HG03060 (cell line): ENCODE measurements around the gene PCDHB12.
"Not testable (repeated sequence)": the region's sequence is repeated elsewhere in the genome, so short reads cannot be mapped to it uniquely, and the experiment has no call there.

Experiments used
- ATAC-seq: cut with Tn5 transposase; IDR thresholded peaks from one replicate; pipeline ENCODE4 v1.9.1; 2021; ENCODE audit warnings: low read depth, moderate number of reproducible peaks; ENCODE audit not compliant: unreplicated experiment

Gene PCDHB12

DNA sequence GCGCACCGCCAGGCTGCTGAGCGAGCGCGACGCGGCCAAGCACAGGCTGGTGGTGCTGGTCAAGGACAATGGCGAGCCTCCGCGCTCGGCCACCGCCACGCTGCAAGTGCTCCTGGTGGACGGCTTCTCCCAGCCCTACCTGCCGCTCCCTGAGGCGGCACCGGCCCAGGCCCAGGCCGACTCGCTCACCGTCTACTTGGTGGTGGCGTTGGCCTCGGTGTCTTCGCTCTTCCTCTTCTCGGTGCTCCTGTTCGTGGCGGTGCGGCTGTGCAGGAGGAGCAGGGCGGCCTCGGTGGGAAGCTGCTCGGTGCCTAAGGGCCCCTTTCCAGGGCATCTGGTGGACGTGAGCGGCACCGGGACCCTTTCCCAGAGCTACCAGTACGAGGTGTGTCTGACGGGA lies 6.9 kb upstream of the PCDHB12 start:
- ATAC-seq = not testable (repeated sequence)

DNA sequence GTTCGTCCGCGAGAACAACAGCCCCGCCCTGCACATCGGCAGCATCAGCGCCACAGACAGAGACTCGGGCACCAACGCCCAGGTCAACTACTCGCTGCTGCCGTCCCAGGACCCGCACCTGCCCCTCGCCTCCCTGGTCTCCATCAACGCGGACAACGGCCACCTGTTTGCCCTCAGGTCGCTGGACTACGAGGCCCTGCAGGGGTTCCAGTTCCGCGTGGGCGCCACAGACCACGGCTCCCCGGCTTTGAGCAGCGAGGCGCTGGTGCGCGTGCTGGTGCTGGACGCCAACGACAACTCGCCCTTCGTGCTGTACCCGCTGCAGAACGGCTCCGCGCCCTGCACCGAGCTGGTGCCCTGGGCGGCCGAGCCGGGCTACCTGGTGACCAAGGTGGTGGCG lies 1.8 kb downstream of the PCDHB12 start:
- not testable (repeated sequence) for ATAC-seq

DNA sequence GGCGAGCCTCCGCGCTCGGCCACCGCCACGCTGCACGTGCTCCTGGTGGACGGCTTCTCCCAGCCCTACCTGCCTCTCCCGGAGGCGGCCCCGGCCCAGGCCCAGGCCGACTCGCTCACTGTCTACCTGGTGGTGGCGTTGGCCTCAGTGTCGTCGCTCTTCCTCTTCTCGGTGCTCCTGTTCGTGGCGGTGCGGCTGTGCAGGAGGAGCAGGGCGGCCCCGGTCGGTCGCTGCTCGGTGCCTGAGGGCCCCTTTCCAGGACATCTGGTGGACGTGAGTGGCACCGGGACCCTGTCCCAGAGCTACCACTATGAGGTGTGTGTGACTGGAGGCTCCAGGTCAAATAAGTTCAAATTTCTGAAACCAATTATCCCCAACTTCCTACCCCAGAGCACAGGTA lies 2.3 kb downstream of the PCDHB12 start:
- ATAC-seq = not testable (repeated sequence)

DNA sequence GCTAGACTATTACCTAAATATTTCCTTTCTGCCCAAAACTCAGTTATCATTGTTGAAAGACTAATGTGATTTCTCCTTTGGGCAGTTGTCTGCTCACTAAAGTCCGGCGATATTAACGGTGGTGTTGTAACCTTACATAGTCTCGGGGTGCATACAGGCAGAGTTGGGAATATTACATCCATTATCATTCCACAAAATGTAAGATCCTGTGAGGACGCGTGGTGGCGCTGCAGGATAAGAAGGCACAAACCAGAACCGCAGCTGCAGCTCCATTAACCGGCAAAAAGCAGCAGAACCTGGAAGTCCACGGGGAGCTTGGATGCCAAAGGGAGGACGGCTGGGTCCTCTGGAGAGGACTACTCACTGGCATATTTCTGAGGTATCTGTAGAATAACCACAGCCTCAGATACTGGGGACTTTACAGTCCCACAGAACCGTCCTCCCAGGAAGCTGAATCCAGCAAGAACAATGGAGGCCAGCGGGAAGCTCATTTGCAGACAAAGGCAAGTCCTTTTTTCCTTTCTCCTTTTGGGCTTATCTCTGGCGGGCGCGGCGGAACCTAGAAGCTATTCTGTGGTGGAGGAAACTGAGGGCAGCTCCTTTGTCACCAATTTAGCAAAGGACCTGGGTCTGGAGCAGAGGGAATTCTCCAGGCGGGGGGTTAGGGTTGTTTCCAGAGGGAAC lies 5.3 kb downstream of the PCDHB12 start, which contains the start of gene PCDHB13:
Gene PCDHB13, plus strand, starts transcription at position 264 of the 684 bp plus-strand sequence. Its CDS starts 205 bp downstream, at position 469.
- not testable (repeated sequence) for ATAC-seq

GRCh38 chr5:141214583-141214982 lies 6.1 kb downstream of the PCDHB12 start:
- ATAC-seq = not testable (repeated sequence)

DNA sequence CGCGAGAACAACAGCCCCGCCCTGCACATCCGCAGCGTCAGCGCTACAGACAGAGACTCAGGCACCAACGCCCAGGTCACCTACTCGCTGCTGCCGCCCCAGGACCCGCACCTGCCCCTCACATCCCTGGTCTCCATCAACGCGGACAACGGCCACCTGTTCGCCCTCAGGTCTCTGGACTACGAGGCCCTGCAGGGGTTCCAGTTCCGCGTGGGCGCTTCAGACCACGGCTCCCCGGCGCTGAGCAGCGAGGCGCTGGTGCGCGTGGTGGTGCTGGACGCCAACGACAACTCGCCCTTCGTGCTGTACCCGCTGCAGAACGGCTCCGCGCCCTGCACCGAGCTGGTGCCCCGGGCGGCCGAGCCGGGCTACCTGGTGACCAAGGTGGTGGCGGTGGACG lies 7.0 kb downstream of the PCDHB12 start:
- ATAC-seq = not testable (repeated sequence)

- not testable (repeated sequence) for ATAC-seq
These were observed 7.5 kb downstream of the PCDHB12 start for GRCh38 chr5:141216035-141216434.

GRCh38 chr5:141223112-141223783 lies 14.7 kb downstream of the PCDHB12 start, which contains the start of gene PCDHB14:
PCDHB14 (plus strand) TSS chr5:141223343; CDS start chr5:141223506, 163 bp downstream.
- no peak for ATAC-seq

DNA sequence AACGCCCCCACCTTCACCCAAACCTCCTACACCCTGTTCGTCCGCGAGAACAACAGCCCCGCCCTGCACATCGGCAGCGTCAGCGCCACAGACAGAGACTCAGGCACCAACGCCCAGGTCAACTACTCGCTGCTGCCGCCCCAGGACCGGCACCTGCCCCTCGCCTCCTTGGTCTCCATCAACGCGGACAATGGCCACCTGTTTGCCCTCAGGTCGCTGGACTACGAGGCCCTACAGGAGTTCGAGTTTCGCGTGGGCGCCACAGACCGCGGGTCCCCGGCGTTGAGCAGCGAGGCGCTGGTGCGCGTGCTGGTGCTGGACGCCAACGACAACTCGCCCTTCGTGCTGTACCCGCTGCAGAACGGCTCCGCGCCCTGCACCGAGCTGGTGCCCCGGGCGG lies 16.3 kb downstream of the PCDHB12 start:
- ATAC-seq = not testable (repeated sequence)

GRCh38 chr5:141225421-141225820 lies 16.9 kb downstream of the PCDHB12 start:
- ATAC-seq = not testable (repeated sequence)

- ATAC-seq = no peak
These were observed 25.7 kb downstream of the PCDHB12 start for GRCh38 chr5:141234109-141234667.

GRCh38 chr5:141235922-141236321 lies 27.4 kb downstream of the PCDHB12 start:
- not testable (repeated sequence) for ATAC-seq

GRCh38 chr5:141236516-141237313 lies 28.2 kb downstream of the PCDHB12 start:
- ATAC-seq = no peak

- ATAC-seq = no peak
These were observed 33.0 kb downstream of the PCDHB12 start for GRCh38 chr5:141241496-141241895.

DNA sequence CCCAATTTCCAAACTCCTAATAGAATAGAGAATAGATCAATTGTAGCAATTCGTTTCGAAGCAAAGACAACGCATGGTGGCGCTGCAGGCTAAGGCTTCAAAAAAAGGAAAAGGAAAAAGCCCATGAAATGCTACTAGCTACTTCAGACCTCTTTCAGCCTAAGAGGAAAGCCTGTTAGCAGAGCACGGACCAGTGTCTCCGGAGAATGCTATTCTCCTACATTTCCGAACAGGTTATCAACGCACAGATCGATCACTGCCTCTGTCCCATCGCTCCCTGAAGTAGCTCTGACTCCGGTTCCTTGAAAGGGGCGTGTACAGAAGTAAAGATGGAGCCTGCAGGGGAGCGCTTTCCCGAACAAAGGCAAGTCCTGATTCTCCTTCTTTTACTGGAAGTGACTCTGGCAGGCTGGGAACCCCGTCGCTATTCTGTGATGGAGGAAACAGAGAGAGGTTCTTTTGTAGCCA lies 36.8 kb downstream of the PCDHB12 start, which contains the start of gene PCDHB15:
Gene PCDHB15, plus strand, starts transcription at position 146 of the 468 bp plus-strand sequence. Its CDS starts 184 bp downstream, at position 330.
- ATAC-seq = no peak

DNA sequence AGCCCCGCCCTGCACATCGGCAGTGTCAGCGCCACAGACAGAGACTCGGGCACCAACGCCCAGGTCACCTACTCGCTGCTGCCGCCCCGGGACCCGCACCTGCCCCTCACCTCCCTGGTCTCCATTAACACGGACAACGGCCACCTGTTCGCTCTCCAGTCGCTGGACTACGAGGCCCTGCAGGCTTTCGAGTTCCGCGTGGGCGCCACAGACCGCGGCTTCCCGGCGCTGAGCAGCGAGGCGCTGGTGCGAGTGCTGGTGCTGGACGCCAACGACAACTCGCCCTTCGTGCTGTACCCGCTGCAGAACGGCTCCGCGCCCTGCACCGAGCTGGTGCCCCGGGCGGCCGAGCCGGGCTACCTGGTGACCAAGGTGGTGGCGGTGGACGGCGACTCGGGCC lies 38.5 kb downstream of the PCDHB12 start:
- not testable (repeated sequence) for ATAC-seq

DNA sequence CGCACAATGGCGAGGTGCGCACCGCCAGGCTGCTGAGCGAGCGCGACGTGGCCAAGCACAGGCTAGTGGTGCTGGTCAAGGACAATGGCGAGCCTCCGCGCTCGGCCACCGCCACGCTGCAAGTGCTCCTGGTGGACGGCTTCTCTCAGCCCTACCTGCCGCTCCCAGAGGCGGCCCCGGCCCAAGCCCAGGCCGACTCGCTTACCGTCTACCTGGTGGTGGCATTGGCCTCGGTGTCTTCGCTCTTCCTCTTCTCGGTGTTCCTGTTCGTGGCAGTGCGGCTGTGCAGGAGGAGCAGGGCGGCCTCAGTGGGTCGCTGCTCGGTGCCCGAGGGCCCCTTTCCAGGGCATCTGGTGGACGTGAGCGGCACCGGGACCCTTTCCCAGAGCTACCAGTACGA lies 38.9 kb downstream of the PCDHB12 start:
- ATAC-seq = not testable (repeated sequence)

- no peak for ATAC-seq
These were observed 42.1 kb downstream of the PCDHB12 start for GRCh38 chr5:141250576-141250975.

- ATAC-seq = no peak
These were observed 49.9 kb downstream of the PCDHB12 start for GRCh38 chr5:141258464-141258863.

- ATAC-seq = no peak
These were observed 50.4 kb downstream of the PCDHB12 start for GRCh38 chr5:141258948-141259347.
